HepG2 (cell line): ENCODE results near the gene MISFA. TPM values are rescaled to one million over a fixed set of nuclear protein-coding genes. Genes with fewer than 3 reads are reported as not detected.
A peak's percentile ranks its signal among the peaks of the same experiment; 100 is the strongest.

Experiments
- CCDC6 ChIP-seq: sonication (generic); formaldehyde crosslinking; IDR thresholded peaks from 2 replicates; pipeline ENCODE4 v1.8.1; 2022; ENCODE audit warnings: mild to moderate bottlenecking, missing genetic modification reagents, moderate library complexity
- HNF4A ChIP-seq: sonication (generic); formaldehyde crosslinking; IDR thresholded peaks from 2 replicates; pipeline ENCODE4 v1.4.0; 2020; ENCODE audit warnings: missing genetic modification reagents
- KDM4B ChIP-seq: sonication (generic); formaldehyde crosslinking; IDR thresholded peaks from 2 replicates; pipeline ENCODE4 v1.4.0; 2020; ENCODE audit warnings: missing genetic modification reagents
- MBD4 ChIP-seq: IDR thresholded peaks from 2 replicates; pipeline ENCODE4 v1.6.1; 2012; ENCODE audit warnings: low read length, inconsistent platforms, borderline replicate concordance
- MED8 ChIP-seq: sonication (generic); formaldehyde crosslinking; IDR thresholded peaks from 2 replicates; pipeline ENCODE4 v1.8.1; 2023; ENCODE audit warnings: mild to moderate bottlenecking, missing genetic modification reagents; ENCODE audit not compliant: insufficient replicate concordance
- PCBP1 ChIP-seq: fragments of 200-400 bp; formaldehyde crosslinking; IDR thresholded peaks from 2 replicates; pipeline ENCODE4 v1.6.1; 2017; ENCODE audit warnings: mild to moderate bottlenecking, low read depth, low read length, borderline replicate concordance
- PRDM10 ChIP-seq: sonication (generic); formaldehyde crosslinking; IDR thresholded peaks from 2 replicates; pipeline ENCODE4 v1.4.0; 2020; ENCODE audit warnings: low read depth, missing genetic modification reagents
- SOX6 ChIP-seq, 2 experiments: fragments of 450-650 bp in 1 of 2; sonication (generic) in 1 of 2; formaldehyde crosslinking in 1 of 2; IDR thresholded peaks; 2 replicates each; pipeline versions ENCODE4 v1.4.0 to v1.6.1; 2017 to 2020; ENCODE audit warnings: antibody characterized with exemption in 1 of 2, mild to moderate bottlenecking in 1 of 2, missing genetic modification reagents in 1 of 2
- TFDP2 ChIP-seq: sonication (generic); formaldehyde crosslinking; IDR thresholded peaks from 2 replicates; pipeline ENCODE4 v1.4.0; 2020; ENCODE audit warnings: missing genetic modification reagents
- TRIM24 ChIP-seq: sonication (generic); formaldehyde crosslinking; IDR thresholded peaks from 2 replicates; pipeline ENCODE4 v1.8.0; 2022; ENCODE audit warnings: mild to moderate bottlenecking, missing genetic modification reagents
- ZNF407 ChIP-seq: sonication (generic); formaldehyde crosslinking; IDR thresholded peaks from one replicate; pipeline ENCODE4 v1.5.1; 2020; ENCODE audit warnings: mild to moderate bottlenecking, missing genetic modification reagents; ENCODE audit errors: not compliant biosample characterization
- ZNF564 ChIP-seq: sonication (generic); formaldehyde crosslinking; IDR thresholded peaks from 2 replicates; pipeline ENCODE4 v1.8.1; 2023; ENCODE audit warnings: mild to moderate bottlenecking, missing genetic modification reagents
- polyA plus RNA-seq, 8 experiments: library from polyadenylated mRNA; depleted of rRNA in 3 of 8; stranded (reverse) in 7 of 8; unstranded in 1 of 8; fragments of >200 nt; fragmentation: Illumina TruSeq in 4 of 8; extraction: Trizol in 4 of 8; gene quantifications; 2 replicates each; pipeline versions ENCODE4 v1.2.1 to v1.2.3, GENCODE V29; 2011 to 2016; ENCODE audit warnings: low read depth in 4 of 8, missing spikeins in 1 of 8, mixed read lengths in 1 of 8; ENCODE audit not compliant: insufficient read depth in 1 of 8
- total RNA-seq, 5 experiments: library from RNA; depleted of rRNA; stranded (reverse); fragments of >200 nt; fragmentation: Illumina TruSeq; extraction: Trizol; gene quantifications; 2 replicates each; pipeline ENCODE4 v1.2.3, GENCODE V29; 2016; ENCODE audit warnings: low read depth in 1 of 5

MISFA gene
- total and polyA plus RNA-seq, 2 of the 13 experiments (the other 11 are each of a cell fraction or from before 2014, with no cell fraction given): 1.4 to 5.4 TPM

DNA sequence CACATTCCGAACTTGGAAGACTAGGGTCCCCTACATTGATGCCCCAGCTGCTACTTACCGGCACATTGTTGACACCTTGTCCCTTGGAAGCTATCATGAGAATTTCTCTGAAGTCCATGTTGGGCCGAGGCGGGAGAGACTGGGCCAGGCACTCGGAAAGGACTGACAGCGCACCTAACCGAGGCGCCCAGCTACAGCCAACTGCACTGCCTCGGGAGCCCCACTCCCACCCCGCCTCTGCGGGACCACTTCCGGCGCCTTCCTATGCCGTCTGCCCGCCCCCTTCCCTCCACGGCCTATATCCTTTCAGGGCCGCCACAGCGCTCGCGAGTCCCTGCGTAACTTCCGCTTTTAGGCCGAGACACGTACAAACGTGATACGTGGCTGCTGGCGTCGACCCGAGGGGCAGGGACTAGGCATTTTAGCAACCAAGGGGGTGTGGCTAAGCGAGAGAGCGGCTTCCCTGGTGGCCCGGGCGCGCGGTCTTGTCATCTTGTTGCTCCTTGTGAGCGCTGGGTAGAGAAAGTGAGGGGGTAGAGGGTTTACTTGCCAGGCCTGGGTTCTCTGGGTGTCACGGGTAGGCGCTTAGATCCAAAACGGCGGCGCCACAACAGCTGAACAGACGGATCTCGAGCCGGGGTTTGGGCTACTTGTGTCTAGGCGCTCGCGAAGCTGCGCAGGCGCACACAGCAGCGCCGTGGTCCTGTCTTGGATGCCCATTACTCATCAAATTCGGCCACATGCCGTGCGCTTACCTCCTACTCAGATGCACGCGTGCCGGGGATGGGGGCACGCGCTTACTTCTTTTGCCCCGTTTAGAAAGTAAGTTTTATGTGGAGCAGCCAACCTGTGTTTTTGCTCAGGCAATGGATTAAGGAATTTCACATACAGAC is 34.8 kb downstream of the MISFA start, which contains the start of gene SPTY2D1 (continued):
- TF ChIP-seq ZNF407 (peak; percentile 58), TFDP2 (CRISPR knock-in tag) (peak; percentile 46; the same call in 1 of the 2 replicates), KDM4B (CRISPR knock-in tag) (no peak), SOX6 (IDR thresholded peaks at IDR 0.05) (no peak), SOX6 (CRISPR knock-in tag; IDR thresholded peaks at IDR 0.05) (peak; percentile 69), MED8 (CRISPR knock-in tag) (no peak), TRIM24 (no peak), CCDC6 (CRISPR knock-in tag) (0 out of 2 replicates have a peak, but pooled peaks have one; percentile 36), MBD4 (no peak), HNF4A (CRISPR knock-in tag) (peak; percentile 5; the same call in 1 of the 2 replicates), PRDM10 (peak; percentile 33; the same call in 1 of the 2 replicates), ZNF564 (CRISPR knock-in tag) (no peak), PCBP1 (0 out of 2 replicates have a peak, but pooled peaks have one; percentile 59)
